ENCODE data around the gene PPP1R1A. TPM values are rescaled to one million over a fixed set of nuclear protein-coding genes. Genes with fewer than 3 reads are reported as not detected.
A peak's percentile ranks its signal among the peaks of the same experiment; 100 is the strongest.

The PPP1R1A gene
- total RNA-seq, 1 donor from 2014 or later = not detected

DNA sequence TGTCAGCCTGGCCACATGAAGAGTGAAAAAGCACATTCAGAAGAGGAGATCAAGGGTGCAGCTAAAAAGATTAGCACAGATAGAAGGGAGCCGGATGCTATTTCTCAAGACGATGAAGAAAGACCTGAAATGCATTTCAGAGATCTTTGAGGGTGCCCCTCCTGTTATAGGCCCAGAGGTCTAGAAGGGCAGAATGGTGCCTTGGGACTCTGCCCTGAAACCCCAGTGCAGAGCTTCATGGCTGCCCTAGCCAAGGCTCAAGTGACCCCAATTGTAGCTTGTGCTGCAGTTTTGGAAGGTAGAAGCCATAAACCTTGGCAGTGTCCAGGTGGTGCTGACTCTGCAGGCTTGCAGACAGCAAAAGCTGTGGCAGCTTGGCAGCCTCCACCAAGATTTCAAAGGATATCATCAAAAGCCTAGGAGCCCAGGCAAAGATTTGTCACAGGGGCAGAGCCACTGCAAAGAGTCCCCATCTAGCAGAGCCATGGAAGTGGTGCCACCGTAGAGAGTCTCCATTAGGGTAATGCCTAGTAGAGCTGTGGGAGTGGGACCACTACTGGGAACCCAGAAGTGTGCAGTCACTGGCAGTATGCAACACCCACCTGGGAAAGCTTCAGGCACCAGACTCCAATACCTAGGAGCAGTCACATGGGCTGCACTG, 39.9 kb upstream of the PPP1R1A start:
- FAIRE-seq (no peak), DNase-seq (ENCODE audit: low read depth) (no peak)
- H3K36me3 ChIP-seq (ENCODE audit: control insufficient read depth, insufficient read depth, low read length) = no peaks in the 10 kb centered on the region
- no peaks in the 10 kb centered on the region for H3K27me3 ChIP-seq (ENCODE audit: control insufficient read depth, insufficient read depth, low read length)
- TF ChIP-seq, protein P1, sequence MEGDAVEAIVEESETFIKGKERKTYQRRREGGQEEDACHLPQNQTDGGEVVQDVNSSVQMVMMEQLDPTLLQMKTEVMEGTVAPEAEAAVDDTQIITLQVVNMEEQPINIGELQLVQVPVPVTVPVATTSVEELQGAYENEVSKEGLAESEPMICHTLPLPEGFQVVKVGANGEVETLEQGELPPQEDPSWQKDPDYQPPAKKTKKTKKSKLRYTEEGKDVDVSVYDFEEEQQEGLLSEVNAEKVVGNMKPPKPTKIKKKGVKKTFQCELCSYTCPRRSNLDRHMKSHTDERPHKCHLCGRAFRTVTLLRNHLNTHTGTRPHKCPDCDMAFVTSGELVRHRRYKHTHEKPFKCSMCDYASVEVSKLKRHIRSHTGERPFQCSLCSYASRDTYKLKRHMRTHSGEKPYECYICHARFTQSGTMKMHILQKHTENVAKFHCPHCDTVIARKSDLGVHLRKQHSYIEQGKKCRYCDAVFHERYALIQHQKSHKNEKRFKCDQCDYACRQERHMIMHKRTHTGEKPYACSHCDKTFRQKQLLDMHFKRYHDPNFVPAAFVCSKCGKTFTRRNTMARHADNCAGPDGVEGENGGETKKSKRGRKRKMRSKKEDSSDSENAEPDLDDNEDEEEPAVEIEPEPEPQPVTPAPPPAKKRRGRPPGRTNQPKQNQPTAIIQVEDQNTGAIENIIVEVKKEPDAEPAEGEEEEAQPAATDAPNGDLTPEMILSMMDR (IDR thresholded peaks at IDR 0.05; ENCODE audit: insufficient read depth, low read length, severe bottlenecking) = no peak
- H3K4me3 ChIP-seq (ENCODE audit: low read depth, low read length) = no peak overlapping the region

DNA sequence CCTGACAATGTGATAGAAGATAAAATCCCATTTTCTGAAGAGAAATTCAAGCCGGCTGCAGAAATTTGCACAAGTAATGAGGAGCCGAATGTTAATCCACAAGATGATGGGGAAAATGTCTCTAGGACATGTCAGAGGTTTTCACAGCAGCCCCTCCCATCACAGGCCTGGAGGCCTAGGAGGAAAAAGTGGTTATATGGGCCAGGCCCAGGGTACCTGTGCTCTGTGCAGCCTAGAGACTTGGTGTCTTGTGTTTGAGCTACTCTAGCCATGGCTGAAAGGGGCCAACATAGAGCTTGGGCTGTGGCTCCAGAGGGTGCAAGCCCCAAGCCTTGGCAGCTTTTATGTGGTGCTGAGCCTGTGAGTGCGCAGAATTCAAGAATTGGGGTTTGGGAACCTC, 38.8 kb upstream of the PPP1R1A start:
- TF ChIP-seq, protein P1 (IDR thresholded peaks at IDR 0.05; ENCODE audit: insufficient read depth, low read length, severe bottlenecking) = no peak
- no peaks in the 10 kb centered on the region for H3K27me3 ChIP-seq (ENCODE audit: control insufficient read depth, insufficient read depth, low read length)
- no peak overlapping the region for H3K4me3 ChIP-seq (ENCODE audit: low read depth, low read length)
- DNase-seq (ENCODE audit: low read depth) (no peak), FAIRE-seq (no peak)
- no peaks in the 10 kb centered on the region for H3K36me3 ChIP-seq (ENCODE audit: control insufficient read depth, insufficient read depth, low read length)

DNA sequence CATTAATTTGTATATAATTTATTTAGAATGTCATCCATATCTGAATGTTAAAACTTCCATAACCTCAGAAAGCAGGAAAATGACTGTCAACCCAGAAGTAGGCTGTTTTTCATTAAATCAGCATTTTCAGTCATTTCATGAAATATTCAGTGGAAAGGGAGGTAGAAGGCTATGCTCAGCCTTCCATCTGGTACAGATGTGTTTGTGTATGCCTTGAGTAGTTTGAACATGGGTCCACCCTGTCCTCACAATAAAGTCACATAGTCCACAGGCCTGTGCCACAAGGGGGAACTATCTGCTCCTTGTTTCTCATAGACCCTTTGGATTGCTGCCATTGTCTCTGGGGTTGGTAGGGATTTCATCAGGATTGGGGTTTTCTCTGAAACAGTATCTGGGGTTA, 37.1 kb upstream of the PPP1R1A start:
- FAIRE-seq = no peak
- no peaks in the 10 kb centered on the region for H3K36me3 ChIP-seq (ENCODE audit: control insufficient read depth, insufficient read depth, low read length)
- no peak for DNase-seq (ENCODE audit: low read depth)
- TF ChIP-seq, protein P1 (IDR thresholded peaks at IDR 0.05; ENCODE audit: insufficient read depth, low read length, severe bottlenecking) = no peak
- H3K27me3 ChIP-seq (ENCODE audit: control insufficient read depth, insufficient read depth, low read length) = no peaks in the 10 kb centered on the region
- no peak overlapping the region for H3K4me3 ChIP-seq (ENCODE audit: low read depth, low read length)

DNA sequence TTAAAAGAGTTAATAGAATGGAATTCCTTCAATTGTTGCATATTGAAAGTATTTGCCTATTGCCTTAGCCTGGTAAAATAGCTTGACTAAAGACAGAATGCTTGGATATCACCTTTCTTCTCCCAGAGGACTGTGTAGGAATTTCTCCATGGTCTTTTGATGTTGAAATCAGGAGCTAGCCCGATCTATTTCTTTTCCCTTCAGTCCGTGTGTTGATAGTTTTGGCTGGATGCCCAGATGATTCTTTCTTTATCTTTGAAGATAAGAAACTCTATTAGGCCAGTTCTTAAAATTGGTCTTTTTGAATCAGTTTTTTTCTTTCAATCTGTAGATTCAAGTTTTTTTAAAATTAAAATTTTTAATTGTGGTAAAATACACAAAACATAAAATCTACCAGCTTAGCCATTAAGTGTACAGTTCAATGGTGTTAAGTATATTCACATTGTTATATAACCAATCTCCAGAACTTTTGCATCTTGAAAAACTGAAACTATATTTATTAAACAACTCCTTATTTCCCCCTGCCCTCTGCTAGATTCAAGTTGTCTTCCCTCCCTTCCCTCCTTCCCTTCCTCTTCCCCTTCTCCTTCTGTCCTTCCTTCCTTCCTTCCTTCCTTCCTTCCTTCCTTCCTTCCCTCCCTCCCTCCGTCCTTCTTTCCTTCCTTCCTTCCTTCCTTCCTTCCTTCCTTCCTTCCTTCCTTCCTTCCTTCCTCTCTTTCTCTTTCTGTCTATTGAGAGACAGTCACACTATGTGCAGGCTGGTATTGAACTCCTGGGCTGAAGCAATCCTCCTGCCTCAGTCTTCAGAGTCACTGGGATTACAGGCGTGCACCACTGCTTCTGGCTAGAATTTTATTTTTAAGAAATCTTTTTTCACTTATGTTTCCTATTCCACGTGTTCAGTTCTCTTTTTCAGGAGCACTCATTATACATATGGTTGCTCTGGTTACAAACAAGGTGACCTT, 36.1 kb upstream of the PPP1R1A start:
- Histone ChIP-seq H3K36me3 (ENCODE audit: control insufficient read depth, insufficient read depth, low read length) (no peaks in the 10 kb centered on the region), H3K4me3 (ENCODE audit: low read depth, low read length) (no peak overlapping the region), H3K27me3 (ENCODE audit: control insufficient read depth, insufficient read depth, low read length) (no peaks in the 10 kb centered on the region)
- TF ChIP-seq, protein P1 (IDR thresholded peaks at IDR 0.05; ENCODE audit: insufficient read depth, low read length, severe bottlenecking) = no peak
- DNase-seq (ENCODE audit: low read depth) = no peak
- FAIRE-seq = no peak

DNA sequence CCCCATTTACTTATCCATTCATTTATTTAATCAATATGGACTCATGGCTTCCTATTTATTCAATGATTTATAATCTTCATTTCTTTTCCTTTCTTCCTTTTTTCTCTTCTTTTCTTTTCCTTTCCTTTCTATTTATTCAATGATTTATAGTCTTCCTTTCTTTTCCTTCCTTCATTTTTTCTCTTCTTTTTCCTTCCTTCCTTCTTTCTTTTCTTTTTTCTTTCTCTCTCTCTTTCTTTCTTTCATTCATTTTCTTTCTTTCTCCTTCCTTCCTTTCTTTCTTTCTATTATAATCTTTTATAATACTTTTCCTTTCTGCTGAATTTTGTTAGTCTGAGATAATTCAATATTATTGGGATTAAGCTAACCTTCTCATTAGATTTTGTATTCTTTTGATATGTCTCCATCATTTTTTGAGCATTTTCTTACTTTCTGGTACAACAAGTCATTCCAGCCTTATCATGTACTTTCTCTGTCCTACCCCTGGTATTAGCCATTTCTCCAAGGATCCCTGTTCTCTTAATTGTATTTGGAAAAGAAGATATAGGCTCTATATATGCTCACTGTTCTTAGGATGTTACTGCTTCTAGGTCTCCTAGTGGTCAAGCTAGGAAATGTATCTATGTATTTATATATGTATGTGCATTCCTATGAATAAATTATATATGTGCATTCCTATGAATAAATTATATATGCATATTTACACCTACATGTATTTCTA, 34.2 kb upstream of the PPP1R1A start:
- DNase-seq (ENCODE audit: low read depth) = peak; percentile 42
- Histone ChIP-seq H3K27me3 (ENCODE audit: control insufficient read depth, insufficient read depth, low read length) (no peaks in the 10 kb centered on the region), H3K36me3 (ENCODE audit: control insufficient read depth, insufficient read depth, low read length) (no peaks in the 10 kb centered on the region), H3K4me3 (ENCODE audit: low read depth, low read length) (no peak overlapping the region)
- FAIRE-seq = no peak
- TF ChIP-seq, protein P1 (IDR thresholded peaks at IDR 0.05; ENCODE audit: insufficient read depth, low read length, severe bottlenecking) = no peak

Data from bronchial epithelial cell (primary cell).